HepG2 (cell line): ENCODE results near the gene ZC3H8. TPM values are rescaled to one million over a fixed set of nuclear protein-coding genes. Genes with fewer than 3 reads are reported as not detected.

ENCODE experiments used
- ARID2 ChIP-seq: sonication (generic); formaldehyde crosslinking; IDR thresholded peaks from 2 replicates; pipeline ENCODE4 v1.8.1; 2022; ENCODE audit warnings: mild to moderate bottlenecking, missing genetic modification reagents, borderline replicate concordance
- DMAP1 ChIP-seq: IDR thresholded peaks from 2 replicates; pipeline ENCODE4 v1.6.1; 2016
- DNMT1 ChIP-seq: sonication (generic); formaldehyde crosslinking; IDR thresholded peaks from 2 replicates; pipeline ENCODE4 v1.5.1; 2020; ENCODE audit warnings: mild to moderate bottlenecking, missing genetic modification reagents
- FOXA1 ChIP-seq, 2 experiments: fragments of 450-650 bp in 1 of 2; sonication (generic) in 1 of 2; formaldehyde crosslinking in 1 of 2; IDR thresholded peaks; 2 replicates each; pipeline versions ENCODE4 v1.4.0 to v1.6.1; 2016 to 2020; ENCODE audit warnings: missing genetic modification reagents in 1 of 2
- FOXK1 ChIP-seq: sonication (generic); formaldehyde crosslinking; IDR thresholded peaks from 2 replicates; pipeline ENCODE4 v1.4.0; 2020; ENCODE audit warnings: low read depth, missing genetic modification reagents, borderline replicate concordance
- IRF9 ChIP-seq: sonication (generic); formaldehyde crosslinking; IDR thresholded peaks from 2 replicates; pipeline ENCODE4 v1.8.0; 2022; ENCODE audit warnings: missing genetic modification reagents, mild to moderate bottlenecking, borderline replicate concordance
- MAZ ChIP-seq, 2 experiments: sonication (generic) in 1 of 2; formaldehyde crosslinking in 1 of 2; IDR thresholded peaks; 2 replicates each; pipeline versions ENCODE4 v1.5.0 to v1.6.1; 2012 to 2020; ENCODE audit warnings: low read depth in 2 of 2, mild to moderate bottlenecking in 2 of 2, borderline replicate concordance in 1 of 2, improper control_type of control experiment in 1 of 2, low read length in 1 of 2, missing genetic modification reagents in 1 of 2, moderate library complexity in 1 of 2
- NFKB2 ChIP-seq: sonication (generic); formaldehyde crosslinking; IDR thresholded peaks from 2 replicates; pipeline ENCODE4 v1.4.0; 2020; ENCODE audit warnings: missing genetic modification reagents, borderline replicate concordance
- TFAP4 ChIP-seq: sonication (generic); IDR thresholded peaks from 2 replicates; pipeline ENCODE4 v1.6.1; 2016; ENCODE audit warnings: low read depth, borderline replicate concordance
- TGIF2 ChIP-seq: IDR thresholded peaks from 2 replicates; pipeline ENCODE4 v1.6.1; 2016; ENCODE audit warnings: control low read depth, missing compliant biosample characterization
- ZFAT ChIP-seq: sonication (generic); formaldehyde crosslinking; conservative IDR thresholded peaks from 2 replicates; pipeline ENCODE4 v1.8.1; 2023; ENCODE audit warnings: missing genetic modification reagents, inconsistent platforms
- ZMAT5 ChIP-seq: sonication (generic); formaldehyde crosslinking; IDR thresholded peaks from 2 replicates; pipeline ENCODE4 v1.5.0; 2020; ENCODE audit warnings: mild to moderate bottlenecking, low read depth, missing genetic modification reagents, borderline replicate concordance
- ZMYM4 ChIP-seq: sonication (generic); formaldehyde crosslinking; IDR thresholded peaks from 2 replicates; pipeline ENCODE4 v1.8.1; 2023; ENCODE audit warnings: mild to moderate bottlenecking, missing genetic modification reagents
- ZNF367 ChIP-seq: sonication (generic); formaldehyde crosslinking; IDR thresholded peaks from 2 replicates; pipeline ENCODE4 v1.4.0; 2020; ENCODE audit warnings: missing genetic modification reagents, borderline replicate concordance
- ZNF503 ChIP-seq: sonication (generic); formaldehyde crosslinking; IDR thresholded peaks from 2 replicates; pipeline ENCODE4 v1.4.0; 2020; ENCODE audit warnings: missing genetic modification reagents
- ZNF552 ChIP-seq: sonication (generic); formaldehyde crosslinking; IDR thresholded peaks from 2 replicates; pipeline ENCODE4 v1.9.0; 2022; ENCODE audit warnings: missing genetic modification reagents, mild to moderate bottlenecking, borderline replicate concordance
- ZNF660 ChIP-seq: sonication (generic); formaldehyde crosslinking; IDR thresholded peaks from 2 replicates; pipeline ENCODE4 v1.5.1; 2020; ENCODE audit warnings: mild to moderate bottlenecking, low read depth, missing genetic modification reagents, borderline replicate concordance
- ZNF75D ChIP-seq: sonication (generic); formaldehyde crosslinking; IDR thresholded peaks from 2 replicates; pipeline ENCODE4 v1.8.1; 2023; ENCODE audit warnings: missing genetic modification reagents, mild to moderate bottlenecking, borderline replicate concordance
- polyA plus RNA-seq, 8 experiments: library from polyadenylated mRNA; depleted of rRNA in 3 of 8; stranded (reverse) in 7 of 8; unstranded in 1 of 8; fragments of >200 nt; fragmentation: Illumina TruSeq in 4 of 8; extraction: Trizol in 4 of 8; gene quantifications; 2 replicates each; pipeline versions ENCODE4 v1.2.1 to v1.2.3, GENCODE V29; 2011 to 2016; ENCODE audit warnings: low read depth in 4 of 8, missing spikeins in 1 of 8, mixed read lengths in 1 of 8; ENCODE audit not compliant: insufficient read depth in 1 of 8
- total RNA-seq, 5 experiments: library from RNA; depleted of rRNA; stranded (reverse); fragments of >200 nt; fragmentation: Illumina TruSeq; extraction: Trizol; gene quantifications; 2 replicates each; pipeline ENCODE4 v1.2.3, GENCODE V29; 2016; ENCODE audit warnings: low read depth in 1 of 5
- TF ChIP-seq, protein P1 (sequence below): sonication (generic); formaldehyde crosslinking; conservative IDR thresholded peaks from 2 replicates; pipeline ENCODE4 v1.4.0; 2020; ENCODE audit warnings: missing genetic modification reagents
- TF ChIP-seq, protein P2 (sequence below): sonication (generic); formaldehyde crosslinking; IDR thresholded peaks from 2 replicates; pipeline ENCODE4 v1.4.0; 2020; ENCODE audit warnings: missing genetic modification reagents
- TF ChIP-seq, protein P3 (sequence below): IDR thresholded peaks from 2 replicates; pipeline ENCODE4 v1.6.1; 2016; ENCODE audit warnings: mild to moderate bottlenecking

The ZC3H8 gene
- total and polyA plus RNA-seq, 2 of the 13 experiments (the other 11 are each of a cell fraction or from before 2014, with no cell fraction given) = 4.5 to 17.0 TPM

GRCh38 chr2:112259509-112260294 is 4.9 kb upstream of the ZC3H8 start (continued):
- TF ChIP-seq, protein P1, sequence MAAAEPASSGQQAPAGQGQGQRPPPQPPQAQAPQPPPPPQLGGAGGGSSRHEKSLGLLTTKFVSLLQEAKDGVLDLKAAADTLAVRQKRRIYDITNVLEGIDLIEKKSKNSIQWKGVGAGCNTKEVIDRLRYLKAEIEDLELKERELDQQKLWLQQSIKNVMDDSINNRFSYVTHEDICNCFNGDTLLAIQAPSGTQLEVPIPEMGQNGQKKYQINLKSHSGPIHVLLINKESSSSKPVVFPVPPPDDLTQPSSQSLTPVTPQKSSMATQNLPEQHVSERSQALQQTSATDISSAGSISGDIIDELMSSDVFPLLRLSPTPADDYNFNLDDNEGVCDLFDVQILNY (CRISPR knock-in tag) = no peak
- TF ChIP-seq DMAP1 (CRISPR knock-in tag) (no peak), IRF9 (no peak), ZNF660 (CRISPR knock-in tag) (no peak), DNMT1 (CRISPR knock-in tag) (0 out of 2 replicates have a peak, but pooled peaks have one; percentile 34), ZNF552 (CRISPR knock-in tag) (no peak), FOXK1 (peak; percentile 37; the same call in 1 of the 2 replicates), ZNF367 (no peak), ARID2 (CRISPR knock-in tag) (no peak; the same call in 1 of the 2 replicates), FOXA1 (IDR thresholded peaks at IDR 0.05) (no peak), FOXA1 (CRISPR knock-in tag; IDR thresholded peaks at IDR 0.05) (no peak), ZNF503 (CRISPR knock-in tag) (no peak), ZFAT (CRISPR knock-in tag) (no peak), ZNF75D (CRISPR knock-in tag) (no peak), MAZ (IDR thresholded peaks at IDR 0.05; ENCODE audit: borderline replicate concordance, low read depth, low read length) (0 out of 2 replicates have a peak, but pooled peaks have one; percentile 9), MAZ (CRISPR knock-in tag; IDR thresholded peaks at IDR 0.05; ENCODE audit: low read depth) (no peak; the same call in 1 of the 2 replicates), ZMYM4 (CRISPR knock-in tag) (peak; percentile 70; the same call in 1 of the 2 replicates), ZMAT5 (CRISPR knock-in tag) (no peak), TFAP4 (no peak), NFKB2 (CRISPR knock-in tag) (no peak), TGIF2 (CRISPR knock-in tag) (no peak)
- TF ChIP-seq, protein P2, sequence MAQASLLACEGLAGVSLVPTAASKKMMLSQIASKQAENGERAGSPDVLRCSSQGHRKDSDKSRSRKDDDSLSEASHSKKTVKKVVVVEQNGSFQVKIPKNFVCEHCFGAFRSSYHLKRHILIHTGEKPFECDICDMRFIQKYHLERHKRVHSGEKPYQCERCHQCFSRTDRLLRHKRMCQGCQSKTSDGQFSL (CRISPR knock-in tag) = no peak
- TF ChIP-seq, protein P3, sequence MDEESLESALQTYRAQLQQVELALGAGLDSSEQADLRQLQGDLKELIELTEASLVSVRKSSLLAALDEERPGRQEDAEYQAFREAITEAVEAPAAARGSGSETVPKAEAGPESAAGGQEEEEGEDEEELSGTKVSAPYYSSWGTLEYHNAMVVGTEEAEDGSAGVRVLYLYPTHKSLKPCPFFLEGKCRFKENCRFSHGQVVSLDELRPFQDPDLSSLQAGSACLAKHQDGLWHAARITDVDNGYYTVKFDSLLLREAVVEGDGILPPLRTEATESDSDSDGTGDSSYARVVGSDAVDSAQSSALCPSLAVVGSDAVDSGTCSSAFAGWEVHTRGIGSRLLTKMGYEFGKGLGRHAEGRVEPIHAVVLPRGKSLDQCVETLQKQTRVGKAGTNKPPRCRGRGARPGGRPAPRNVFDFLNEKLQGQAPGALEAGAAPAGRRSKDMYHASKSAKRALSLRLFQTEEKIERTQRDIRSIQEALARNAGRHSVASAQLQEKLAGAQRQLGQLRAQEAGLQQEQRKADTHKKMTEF = no peak
